GM21825 (cell line): Measurements from ENCODE around the gene GSN.
A peak's percentile ranks its signal among the peaks of the same experiment; 100 is the strongest.

Source experiments
- ATAC-seq: cut with Tn5 transposase; IDR thresholded peaks from one replicate; pipeline ENCODE4 v1.9.1; 2021; ENCODE audit warnings: mild to moderate bottlenecking, moderate library complexity; ENCODE audit not compliant: unreplicated experiment

The GSN gene

GRCh38 chr9:121267689-121268597 is at the start of gene GSN:
Gene GSN (plus strand): TSS chr9:121268162. CDS start chr9:121301972, 33,810 bp downstream.
- ATAC-seq = peak; percentile 77

GRCh38 chr9:121218357-121219027 is 49.5 kb upstream of the GSN start:
- no peak for ATAC-seq

- ATAC-seq = no peak
Observed at GRCh38 chr9:121219530-121219929, 48.4 kb upstream of the GSN start.

GRCh38 chr9:121220996-121221663 is 46.8 kb upstream of the GSN start:
- no peak for ATAC-seq

GRCh38 chr9:121221664-121222055 is 46.3 kb upstream of the GSN start:
- ATAC-seq = no peak

GRCh38 chr9:121222524-121223171 is 45.3 kb upstream of the GSN start:
- no peak for ATAC-seq

GRCh38 chr9:121225240-121225639 is 42.7 kb upstream of the GSN start:
- no peak for ATAC-seq

GRCh38 chr9:121226175-121226574 is 41.8 kb upstream of the GSN start:
- ATAC-seq = no peak

- no peak for ATAC-seq
Observed at GRCh38 chr9:121227862-121228261, 40.1 kb upstream of the GSN start.

GRCh38 chr9:121230256-121230655 is 37.7 kb upstream of the GSN start:
- ATAC-seq = no peak

GRCh38 chr9:121232251-121232650 is 35.7 kb upstream of the GSN start:
- ATAC-seq = no peak

GRCh38 chr9:121233906-121234831 is 33.8 kb upstream of the GSN start:
- ATAC-seq = no peak

- ATAC-seq = no peak
Observed at GRCh38 chr9:121234832-121235161, 33.2 kb upstream of the GSN start.

- no peak for ATAC-seq
Observed at GRCh38 chr9:121235512-121235911, 32.5 kb upstream of the GSN start.

- no peak for ATAC-seq
Observed at GRCh38 chr9:121237916-121238315, 30.0 kb upstream of the GSN start.

GRCh38 chr9:121239071-121239470 is 28.9 kb upstream of the GSN start:
- ATAC-seq = no peak

GRCh38 chr9:121239851-121240250 is 28.1 kb upstream of the GSN start:
- no peak for ATAC-seq

- no peak for ATAC-seq
Observed at GRCh38 chr9:121240472-121241135, 27.4 kb upstream of the GSN start.

GRCh38 chr9:121242219-121242958 is 25.6 kb upstream of the GSN start:
- ATAC-seq = no peak
